GM19395 (cell line): Measurements from ENCODE around the gene GNAZ.

ENCODE experiments used
- ATAC-seq: cut with Tn5 transposase; IDR thresholded peaks from one replicate; pipeline ENCODE4 v1.9.1; 2021; ENCODE audit warnings: mild to moderate bottlenecking, moderate library complexity; ENCODE audit not compliant: unreplicated experiment

GNAZ gene

GRCh38 chr22:23075525-23076216 lies 5.4 kb downstream of the GNAZ start:
- ATAC-seq, result no peak

- no peak for ATAC-seq
Observed at GRCh38 chr22:23076896-23077572, 6.7 kb downstream of the GNAZ start.

GRCh38 chr22:23077627-23078461 lies 7.5 kb downstream of the GNAZ start:
- ATAC-seq, result no peak

- no peak for ATAC-seq
Observed at GRCh38 chr22:23078462-23078787, 8.1 kb downstream of the GNAZ start.

GRCh38 chr22:23079240-23079768 lies 9.0 kb downstream of the GNAZ start:
- no peak for ATAC-seq

- no peak for ATAC-seq
Observed at GRCh38 chr22:23079814-23080521, 9.6 kb downstream of the GNAZ start.

- no peak for ATAC-seq
Observed at GRCh38 chr22:23080613-23081290, 10.4 kb downstream of the GNAZ start.

- no peak for ATAC-seq
Observed at GRCh38 chr22:23082534-23083314, 12.4 kb downstream of the GNAZ start.

- no peak for ATAC-seq
Observed at GRCh38 chr22:23083315-23084021, 13.1 kb downstream of the GNAZ start.

GRCh38 chr22:23084453-23085350 lies 14.4 kb downstream of the GNAZ start:
- ATAC-seq, result no peak

- no peak for ATAC-seq
Observed at GRCh38 chr22:23085351-23085671, 15.0 kb downstream of the GNAZ start.

GRCh38 chr22:23085785-23086184 lies 15.5 kb downstream of the GNAZ start:
- no peak for ATAC-seq

GRCh38 chr22:23086263-23086662 lies 15.9 kb downstream of the GNAZ start:
- no peak for ATAC-seq

GRCh38 chr22:23086787-23087186 lies 16.5 kb downstream of the GNAZ start:
- ATAC-seq, result no peak

GRCh38 chr22:23088199-23088604 lies 17.9 kb downstream of the GNAZ start:
- ATAC-seq, result no peak

- no peak for ATAC-seq
Observed at GRCh38 chr22:23089010-23089409, 18.7 kb downstream of the GNAZ start.

GRCh38 chr22:23089633-23090456 lies 19.5 kb downstream of the GNAZ start:
- no peak for ATAC-seq
